HG03064 (cell line): ENCODE results near the gene SENP5.

ENCODE experiments used
- ATAC-seq: cut with Tn5 transposase; IDR thresholded peaks from one replicate; pipeline ENCODE4 v1.9.1; 2021; ENCODE audit warnings: low read depth; ENCODE audit not compliant: unreplicated experiment

Gene SENP5

GRCh38 chr3:196967412-196968232 lies 99.9 kb downstream of the SENP5 start:
- no peak for ATAC-seq

- ATAC-seq = peak; percentile 57
Measured at GRCh38 chr3:196968233-196969133, 100.8 kb downstream of the SENP5 start, which contains the start of gene PIGZ. PIGZ (minus strand) TSS chr3:196968833; CDS start chr3:196952031, 16,802 bp downstream.

GRCh38 chr3:196969134-196969659 lies 101.5 kb downstream of the SENP5 start:
- peak; percentile 49 for ATAC-seq

- ATAC-seq = peak; percentile 60
Measured at GRCh38 chr3:196969660-196970546, 102.2 kb downstream of the SENP5 start.

GRCh38 chr3:196970547-196971093 lies 102.9 kb downstream of the SENP5 start:
- no peak for ATAC-seq

- no peak for ATAC-seq
Measured at GRCh38 chr3:196971094-196971698, 103.5 kb downstream of the SENP5 start.

- ATAC-seq = no peak
Measured at GRCh38 chr3:196974661-196975060, 106.9 kb downstream of the SENP5 start.

GRCh38 chr3:196975349-196975748 lies 107.6 kb downstream of the SENP5 start:
- no peak for ATAC-seq

- ATAC-seq = no peak
Measured at GRCh38 chr3:196976941-196977340, 109.2 kb downstream of the SENP5 start.

- no peak for ATAC-seq
Measured at GRCh38 chr3:196979545-196979944, 111.8 kb downstream of the SENP5 start.

GRCh38 chr3:196981657-196982056 lies 113.9 kb downstream of the SENP5 start:
- ATAC-seq = no peak

GRCh38 chr3:196983186-196983585 lies 115.5 kb downstream of the SENP5 start:
- ATAC-seq = no peak
